Pancreas (tissue), 10 donors: ENCODE measurements around the gene TMEM176B. TPM values are rescaled to one million over a fixed set of nuclear protein-coding genes. Genes with fewer than 3 reads are reported as not detected.

ENCODE experiments used
- ATAC-seq, 4 donors: fragments of 200-7000 bp; cut with Tn5 transposase; one replicate each; pipeline versions ENCODE4 v1.8.0 to v1.9.1; 2020; ENCODE audit warnings: mild to moderate bottlenecking in 4 of 4, moderate library complexity in 4 of 4
- DNase-seq, 6 donors: peaks; one replicate each; pipeline ENCODE4 v3.0.0-alpha.2; 2020
- FAIRE-seq: peaks from 2 replicates; lab custom pipeline; 2012; peaks lifted over from hg19 to GRCh38; lab: Jason Lieb, UNC
- H3K27ac ChIP-seq, 4 donors: fragments of 200-600 bp; sonication (generic); 1 replicate in 3 of 4; 2 replicates in 1 of 4; pipeline versions ENCODE4 v1.5.0 to v1.8.0; 2020
- H3K27me3 ChIP-seq, 4 donors: fragments of 200-600 bp; one replicate each; pipeline ENCODE4 v1.8.0; 2021
- H3K36me3 ChIP-seq, 3 donors: fragments of 200-600 bp; sonication (generic) in 1 of 3; one replicate each; pipeline versions ENCODE4 v1.5.0 to v1.8.0; 2020 to 2021
- H3K4me1 ChIP-seq, 3 donors: fragments of 200-600 bp; one replicate each; pipeline ENCODE4 v1.8.0; 2021
- H3K4me3 ChIP-seq, 4 donors: fragments of 200-600 bp; sonication (generic) in 2 of 4; one replicate each; pipeline versions ENCODE4 v1.5.0 to v1.8.0; 2020 to 2021
- H3K9me3 ChIP-seq, 4 donors: fragments of 200-600 bp; one replicate each; pipeline ENCODE4 v1.8.0; 2021
- CTCF ChIP-seq, 4 donors: fragments of 200-600 bp; sonication (generic) in 3 of 4; IDR thresholded peaks; one replicate each; pipeline versions ENCODE4 v1.5.0 to v1.8.0; 2021; ENCODE audit warnings: antibody characterized with exemption in 4 of 4
- WGBS, 2 donors: extraction: QIAGEN DNeasy Blood & Tissue Kit; methylation state at CpG; one replicate each; pipeline ENCODE4 v1.1.7; 2013; 5-methylcytosine and 5-hydroxymethylcytosine counted together
- intact Hi-C, 3 donors: fragments of 100-400 bp; cut with DNase I; formaldehyde crosslinking; loops; one replicate each; pipeline versions ENCODE4 v1.11.1 to v1.14.2; 2022
- polyA plus RNA-seq, 2 donors: library from polyadenylated mRNA; stranded (reverse); fragments of 200-250 nt; gene quantifications; one replicate each; pipeline ENCODE4 v1.2.3, GENCODE V29; 2013
- total RNA-seq, 6 donors: library from RNA; stranded (reverse); fragmentation: NEBNext Ultra II Directional in 4 of 6; extraction: Animal tissue kit (Norgen Biotek cat#: 25700) in 4 of 6; gene quantifications; one replicate each; pipeline versions ENCODE4 v1.2.1 to v1.2.4, GENCODE V29; 2021 to 2023
- donor health status: healthy with polysubstance abuse.
- donor health status: DM: no; HTN: no; CAD: no; lungs with moderate emphysema.
- donor health status: DM: no; HTN: no; CAD: no.
- donor health status: control.
- donor health status: control.
- donor health status: Bipolar disorder and iron deficiency.
- donor health status: DM: yes; HTN: yes; CAD: no.
- donor health status: DM: no; HTN: no; CAD: no.
- donor health status: DM: no; HTN: no; CAD: no.
- donor health status: DM: yes; HTN: yes; CAD: no.

Gene TMEM176B
- total and polyA plus RNA-seq, 8 donors, result 16.4 to 83.9 (median 30.5) TPM

DNA sequence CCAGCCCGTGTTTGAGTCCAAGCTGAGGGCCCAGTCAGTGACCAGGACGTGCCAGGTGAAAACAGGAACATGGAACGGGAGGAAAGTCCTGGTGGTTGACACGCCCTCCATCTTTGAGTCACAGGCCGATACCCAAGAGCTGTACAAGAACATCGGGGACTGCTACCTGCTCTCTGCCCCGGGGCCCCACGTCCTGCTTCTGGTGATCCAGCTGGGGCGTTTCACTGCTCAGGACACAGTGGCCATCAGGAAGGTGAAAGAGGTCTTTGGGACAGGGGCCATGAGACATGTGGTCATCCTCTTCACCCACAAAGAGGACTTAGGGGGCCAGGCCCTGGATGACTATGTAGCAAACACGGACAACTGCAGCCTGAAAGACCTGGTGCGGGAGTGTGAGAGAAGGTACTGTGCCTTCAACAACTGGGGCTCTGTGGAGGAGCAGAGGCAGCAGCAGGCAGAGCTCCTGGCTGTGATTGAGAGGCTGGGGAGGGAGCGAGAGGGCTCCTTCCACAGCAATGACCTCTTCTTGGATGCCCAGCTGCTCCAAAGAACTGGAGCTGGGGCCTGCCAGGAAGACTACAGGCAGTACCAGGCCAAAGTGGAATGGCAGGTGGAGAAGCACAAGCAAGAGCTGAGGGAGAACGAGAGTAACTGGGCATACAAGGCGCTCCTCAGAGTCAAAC, 57.7 kb downstream of the TMEM176B start:
- Histone ChIP-seq H3K27me3 (peaks cover 0 to 4% (median 0%) of the 10 kb centered on the region in 4 donors), H3K4me1 (no peaks in the 10 kb centered on the region), H3K36me3 (no peaks in the 10 kb centered on the region), H3K9me3 (no peaks in the 10 kb centered on the region), H3K4me3 (no peak overlapping the region), H3K27ac (no peak overlapping the region)
- intact Hi-C loops, result loop anchor here in 1 of 3 donors (10.0 kb wide), 1 partner anchor 288 kb away; the partner anchor contains the start of gene GIMAP8
- no peak for TF ChIP-seq CTCF (IDR thresholded peaks at IDR 0.05)
- no peak for FAIRE-seq
- 79 to 84% methylated on average over 14 of the region's 14 CpGs for WGBS, 2 donors
- no peak for DNase-seq
- ATAC-seq, result no peak

Other genes with a start within 250 kb of the TMEM176B start
- gene GIMAP4, start 233.0 kb downstream of the TMEM176B start, total RNA-seq, result 10 to 100 TPM in 1 of 6 donors, 1 to 10 TPM in 5; 3.1 to 15.3 (median 4.6) TPM
- gene GIMAP4, start 233.0 kb downstream of the TMEM176B start, polyA plus RNA-seq, result 1 to 10 TPM; 6.7 to 7.1 TPM
- gene GIMAP6, start 168.0 kb downstream of the TMEM176B start, total RNA-seq, result 1 to 10 TPM; 2.2 to 7.7 (median 4.0) TPM
- 1 to 10 TPM; 2.9 to 5.7 TPM for gene GIMAP6, start 168.0 kb downstream of the TMEM176B start, polyA plus RNA-seq
- gene GIMAP2, start 114.7 kb downstream of the TMEM176B start, total RNA-seq, result 1 to 10 TPM in 3 of 6 donors, under 1 TPM in 3; 0.51 to 6.2 (median 1.3) TPM
- 1 to 10 TPM; 1.7 to 2.3 TPM for gene GIMAP2, start 114.7 kb downstream of the TMEM176B start, polyA plus RNA-seq
- 1 to 10 TPM in 2 of 6 donors, under 1 TPM in 4; 0.39 to 1.5 (median 0.84) TPM for gene GIMAP1, start 83.8 kb downstream of the TMEM176B start, total RNA-seq
- gene GIMAP1, start 83.8 kb downstream of the TMEM176B start, polyA plus RNA-seq, result 1 to 10 TPM; 1.5 to 2.0 TPM
- 1 to 10 TPM in 5 of 6 donors, under 1 TPM in 1; 0.83 to 4.1 (median 2.8) TPM for gene GIMAP5, start 62.9 kb downstream of the TMEM176B start, total RNA-seq
- gene GIMAP5, start 62.9 kb downstream of the TMEM176B start, polyA plus RNA-seq, result 10 to 100 TPM in 1 of 2 donors, 1 to 10 TPM in 1; 7.6 to 17.3 TPM
- 10 to 100 TPM; 13.8 to 27.7 (median 17.7) TPM for gene TMEM176A, start 405 bp upstream of the TMEM176B start, total RNA-seq
- 10 to 100 TPM; 17.4 to 66.9 TPM for gene TMEM176A, start 405 bp upstream of the TMEM176B start, polyA plus RNA-seq
- gene AOC1, start 52.2 kb upstream of the TMEM176B start, total RNA-seq, result 1 to 10 TPM in 1 of 6 donors, under 1 TPM in 5; 0.12 to 7.1 (median 0.46) TPM
- under 1 TPM; 0.21 to 0.30 TPM for gene AOC1, start 52.2 kb upstream of the TMEM176B start, polyA plus RNA-seq
- 1 to 10 TPM; 1.4 to 4.4 (median 3.0) TPM for gene KCNH2, start 178.0 kb upstream of the TMEM176B start, total RNA-seq
- gene KCNH2, start 178.0 kb upstream of the TMEM176B start, polyA plus RNA-seq, result 10 to 100 TPM in 1 of 2 donors, 1 to 10 TPM in 1; 7.4 to 27.9 TPM
- gene NOS3, start 190.7 kb upstream of the TMEM176B start, total RNA-seq, result 1 to 10 TPM; 1.0 to 5.1 (median 3.1) TPM
- gene NOS3, start 190.7 kb upstream of the TMEM176B start, polyA plus RNA-seq, result 10 to 100 TPM in 1 of 2 donors, 1 to 10 TPM in 1; 6.0 to 12.5 TPM
- under 1 TPM in 5 of 6 donors, not detected in 1; 0.06 to 0.46 (median 0.20) TPM for gene ATG9B, start 224.1 kb upstream of the TMEM176B start, total RNA-seq
- 1 to 10 TPM in 1 of 2 donors, under 1 TPM in 1; 0.72 to 1.5 TPM for gene ATG9B, start 224.1 kb upstream of the TMEM176B start, polyA plus RNA-seq
- 10 to 100 TPM in 3 of 6 donors, 1 to 10 TPM in 3; 6.1 to 18.5 (median 10.1) TPM for gene ABCB8, start 228.1 kb upstream of the TMEM176B start, total RNA-seq
- 10 to 100 TPM; 23.6 to 29.0 TPM for gene ABCB8, start 228.1 kb upstream of the TMEM176B start, polyA plus RNA-seq
- 1 to 10 TPM in 1 of 6 donors, under 1 TPM in 5; 0.47 to 2.1 (median 0.71) TPM for gene ASIC3, start 248.2 kb upstream of the TMEM176B start, total RNA-seq
- 1 to 10 TPM; 7.0 to 8.7 TPM for gene ASIC3, start 248.2 kb upstream of the TMEM176B start, polyA plus RNA-seq